ENCODE results near the gene KBTBD13.
"Not testable (repeated sequence)": the region's sequence is repeated elsewhere in the genome, so short reads cannot be mapped to it uniquely, and the experiment has no call there.

The KBTBD13 gene

GRCh38 chr15:65076486-65077290 is at the start of gene KBTBD13:
TSS of gene KBTBD13 (plus strand) at chr15:65076746. CDS start at chr15:65076816, 70 bp downstream.
- DNase-seq (ENCODE audit: low spot score), result no peak

DNA sequence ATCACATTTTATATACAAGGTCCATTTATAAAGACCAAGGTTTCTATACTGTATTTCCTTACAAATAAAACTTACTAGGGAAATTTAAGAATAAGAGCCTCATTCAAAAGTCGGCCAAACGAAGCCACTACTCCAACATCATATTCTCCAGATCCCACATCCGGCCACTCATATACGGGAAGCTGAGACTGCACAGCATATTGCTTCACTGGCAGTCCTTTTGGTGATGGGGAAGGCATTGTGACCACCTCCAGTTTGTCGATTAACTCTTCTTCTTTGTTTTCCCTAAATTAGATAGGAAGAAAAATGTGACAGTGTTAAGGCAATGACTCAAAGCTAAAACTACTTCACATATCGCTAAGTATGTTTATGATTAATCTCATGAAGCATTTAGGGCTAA is 49.8 kb upstream of the KBTBD13 start:
- DNase-seq (ENCODE audit: low spot score), result no peak

GRCh38 chr15:65027593-65027992 is 49.0 kb upstream of the KBTBD13 start:
- DNase-seq (ENCODE audit: low spot score), result no peak

DNA sequence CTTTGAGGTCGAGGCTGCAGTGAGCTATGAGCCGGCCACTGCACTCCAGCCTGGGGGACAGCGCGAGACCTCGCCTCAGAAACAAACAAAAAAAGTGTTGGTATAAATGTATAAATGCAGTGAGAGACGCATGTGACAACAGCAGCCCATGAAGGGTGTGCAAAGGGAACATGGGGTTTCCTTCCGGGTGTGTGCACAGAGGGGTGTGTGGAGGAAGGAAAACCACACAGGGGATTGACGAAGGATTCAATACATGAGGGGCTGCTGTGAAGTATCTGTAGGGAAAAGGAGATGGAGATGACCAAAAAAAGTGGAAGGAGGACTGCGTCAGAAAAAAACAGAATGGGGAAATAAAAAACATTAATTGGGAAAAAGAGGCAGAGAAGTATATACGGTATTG is 48.2 kb upstream of the KBTBD13 start:
- DNase-seq (ENCODE audit: low spot score), result no peak

- peak; percentile 99 for DNase-seq (ENCODE audit: low spot score)
Measured at GRCh38 chr15:65028921-65029735, 47.4 kb upstream of the KBTBD13 start, which contains the start of gene MTFMT. TSS of gene MTFMT (minus strand) at chr15:65029639. CDS start at chr15:65029613, 26 bp downstream.

DNA sequence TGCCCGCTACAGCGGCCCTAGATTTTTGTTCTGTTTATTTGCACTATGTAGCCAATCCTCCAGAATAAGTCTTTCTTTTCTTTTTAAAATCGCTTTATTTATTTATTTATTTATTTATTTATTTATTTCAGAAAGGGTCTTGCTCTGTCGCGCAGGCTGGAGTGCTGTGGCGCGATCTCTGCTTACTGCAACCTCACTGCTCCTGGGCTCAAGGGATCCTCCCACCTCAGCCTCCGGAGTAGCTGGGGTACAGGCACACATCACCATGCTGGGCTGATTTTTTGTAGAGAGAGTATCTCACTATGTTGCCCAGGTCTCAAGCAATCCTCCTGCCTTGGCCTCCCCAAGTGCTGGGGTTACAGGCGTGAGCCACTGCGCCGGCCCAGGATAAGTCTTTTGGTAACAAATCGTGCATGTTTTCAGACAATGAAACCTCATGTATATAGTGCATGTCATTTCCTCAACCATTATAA is 46.8 kb upstream of the KBTBD13 start:
- DNase-seq (ENCODE audit: low spot score), result no peak

GRCh38 chr15:65032801-65033537 is 43.6 kb upstream of the KBTBD13 start:
- DNase-seq (ENCODE audit: low spot score), result peak; percentile 72

GRCh38 chr15:65033659-65034269 is 42.8 kb upstream of the KBTBD13 start:
- DNase-seq (ENCODE audit: low spot score), result peak; percentile 61

DNA sequence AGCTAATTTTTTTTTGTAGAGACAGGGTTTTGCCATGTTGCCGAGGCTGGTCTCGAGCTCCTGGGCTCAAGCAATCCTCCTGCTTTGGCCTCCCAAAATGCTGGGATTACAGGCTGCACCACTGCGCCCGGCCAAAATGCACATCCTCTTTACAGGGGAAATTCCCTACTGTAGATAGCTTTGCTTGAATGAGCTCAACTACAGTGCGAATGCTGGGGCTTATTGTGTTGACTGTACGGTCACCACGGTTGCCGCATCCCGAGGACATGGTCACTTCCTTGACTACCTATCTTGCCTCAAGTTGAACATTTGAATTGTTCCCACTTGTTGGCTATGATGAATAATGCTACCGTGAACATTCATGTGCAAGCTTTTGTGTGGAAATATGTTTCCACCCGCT is 41.8 kb upstream of the KBTBD13 start:
- no peak for DNase-seq (ENCODE audit: low spot score)

DNA sequence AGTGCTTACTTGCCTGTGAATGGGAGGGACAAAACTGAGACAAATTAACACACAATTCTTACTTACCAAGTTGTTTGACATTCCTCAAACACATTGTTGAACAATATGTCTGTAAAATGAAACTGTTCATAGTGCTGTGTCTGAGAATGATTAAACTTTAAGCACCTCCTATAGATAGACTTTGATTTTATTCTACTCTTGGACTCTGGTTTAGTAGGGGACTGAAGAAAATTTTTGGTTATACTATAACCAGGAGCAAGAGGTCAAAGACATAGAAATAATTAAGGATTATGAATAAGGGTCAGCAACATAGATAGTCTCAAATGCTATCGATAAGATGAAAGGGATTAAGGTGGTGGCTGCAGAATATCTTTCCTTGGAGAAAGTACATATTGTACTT is 39.2 kb upstream of the KBTBD13 start:
- DNase-seq (ENCODE audit: low spot score), result no peak

DNA sequence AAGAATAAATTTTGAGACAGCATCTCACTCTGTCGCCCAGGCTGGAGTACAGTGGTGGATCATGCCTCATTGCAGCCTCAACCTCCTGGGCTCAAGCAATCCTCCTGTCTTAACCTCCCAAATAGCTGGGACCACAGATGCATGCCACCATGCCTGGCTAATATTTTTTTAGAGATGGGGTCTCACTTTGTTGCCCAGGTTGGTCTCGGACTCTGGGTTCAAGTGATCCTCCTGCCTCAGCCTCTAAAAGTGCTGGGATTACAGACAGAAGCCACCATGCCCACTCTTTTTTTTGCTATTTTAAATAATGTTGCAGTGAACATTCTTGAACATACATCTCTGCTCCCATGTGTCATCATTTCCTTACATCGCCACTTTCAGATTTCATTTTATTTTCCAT is 38.1 kb upstream of the KBTBD13 start:
- DNase-seq (ENCODE audit: low spot score), result no peak

DNA sequence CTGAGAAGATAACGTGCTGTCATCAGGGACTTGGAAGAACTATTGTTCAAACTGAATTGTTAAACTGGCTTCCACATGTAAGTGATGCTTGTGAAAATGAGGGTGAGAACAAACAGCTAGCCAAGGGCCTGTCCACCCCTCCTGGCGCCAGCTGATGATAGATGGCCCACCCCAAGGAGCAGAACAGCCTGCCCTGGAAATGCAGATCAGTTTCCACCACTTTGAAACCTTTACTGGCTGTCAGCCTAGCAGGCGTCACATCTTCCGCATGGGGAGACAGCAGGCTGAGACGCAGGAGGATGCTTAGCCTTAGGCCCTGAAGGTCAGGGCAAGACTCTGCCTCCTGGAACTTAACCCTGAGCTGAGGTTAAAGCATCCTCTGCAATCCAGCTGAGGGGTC is 37.7 kb upstream of the KBTBD13 start:
- no peak for DNase-seq (ENCODE audit: low spot score)

DNA sequence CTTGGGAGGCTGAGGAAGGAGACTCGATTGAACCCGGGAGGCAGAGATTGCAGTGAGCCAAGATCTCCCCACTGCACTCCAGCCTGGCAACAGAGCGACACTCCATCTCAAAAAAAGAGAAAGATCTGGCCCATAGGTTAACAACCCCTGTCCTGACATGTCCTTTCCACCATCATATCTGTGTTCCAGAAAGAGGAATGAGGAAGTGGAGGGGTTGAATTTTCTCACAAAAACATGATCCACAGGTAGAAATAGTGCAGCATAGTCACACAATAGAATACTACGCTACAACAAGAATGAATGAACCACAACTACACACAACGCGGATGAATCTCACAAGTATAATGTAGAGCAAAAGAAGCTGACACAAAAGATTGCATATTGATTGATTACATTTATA is 36.1 kb upstream of the KBTBD13 start:
- no peak for DNase-seq (ENCODE audit: low spot score)

DNA sequence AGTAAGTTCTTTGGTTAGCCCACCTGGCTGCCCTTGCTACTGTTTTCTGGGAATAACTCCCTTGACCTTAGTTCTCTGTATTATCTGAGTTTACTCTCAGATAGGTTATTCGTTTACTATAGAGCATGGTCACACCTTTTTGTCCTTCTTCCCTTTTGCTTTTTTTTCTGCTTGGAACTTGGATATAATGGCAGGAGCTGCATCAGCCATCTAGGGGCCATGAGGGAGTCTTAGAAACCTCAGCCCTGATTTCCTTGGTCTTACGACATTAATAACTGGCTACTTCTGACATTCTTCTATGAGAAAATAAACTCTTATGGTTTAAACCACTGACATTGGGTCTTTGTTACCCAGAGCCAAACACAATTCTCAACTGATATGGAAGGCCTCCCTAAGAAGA is 34.8 kb upstream of the KBTBD13 start:
- DNase-seq (ENCODE audit: low spot score), result no peak

GRCh38 chr15:65042776-65043327 is 33.7 kb upstream of the KBTBD13 start:
- DNase-seq (ENCODE audit: low spot score), result no peak

DNA sequence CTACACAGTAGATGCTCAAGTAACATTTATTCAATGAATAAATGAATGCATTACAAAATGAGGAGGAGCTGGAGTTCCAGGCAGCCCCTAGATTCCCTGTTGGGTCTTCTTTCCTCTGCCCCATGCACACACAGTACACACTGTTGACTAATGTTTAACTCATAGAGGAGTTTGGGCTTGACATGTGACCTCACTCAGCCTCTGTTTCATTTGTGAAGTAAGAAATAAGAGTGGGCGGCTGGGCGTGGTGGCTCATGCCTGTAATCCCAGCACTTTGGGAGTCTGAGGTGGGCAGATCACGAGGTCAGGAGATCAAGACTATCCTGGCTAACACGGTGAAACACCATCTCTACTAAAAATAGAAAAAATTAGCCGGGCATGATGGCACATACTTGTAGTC is 32.3 kb upstream of the KBTBD13 start:
- not testable (repeated sequence) for DNase-seq (ENCODE audit: low spot score)

- no peak for DNase-seq (ENCODE audit: low spot score)
Measured at GRCh38 chr15:65044724-65045481, 31.6 kb upstream of the KBTBD13 start, which contains the start of gene SLC51B. TSS of gene SLC51B (plus strand) at chr15:65045387. CDS start at chr15:65050005, 4,618 bp downstream.

DNA sequence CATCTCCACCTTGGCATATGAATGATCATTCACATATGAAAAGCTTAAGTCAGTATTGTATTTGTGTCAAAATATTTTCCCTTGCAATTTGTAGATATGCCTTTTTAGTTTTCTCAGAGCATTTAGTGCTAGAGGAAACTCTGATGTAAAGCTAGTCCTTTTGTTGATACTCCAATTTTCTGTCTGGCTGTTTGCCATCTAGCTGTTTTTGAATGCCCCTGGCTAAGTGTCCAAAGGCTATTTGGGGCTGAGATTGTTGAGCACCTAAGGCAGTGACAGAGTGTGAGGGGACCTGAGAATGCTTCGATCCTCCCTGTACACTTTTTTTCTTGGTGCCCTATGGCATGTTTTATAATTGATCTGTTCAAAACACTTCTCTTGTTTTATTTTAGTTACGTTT is 28.3 kb upstream of the KBTBD13 start:
- DNase-seq (ENCODE audit: low spot score), result no peak

GRCh38 chr15:65049418-65049840 is 27.1 kb upstream of the KBTBD13 start:
- DNase-seq (ENCODE audit: low spot score), result peak; percentile 82

- DNase-seq (ENCODE audit: low spot score), result no peak
Measured at GRCh38 chr15:65050270-65050669, 26.3 kb upstream of the KBTBD13 start.

DNA sequence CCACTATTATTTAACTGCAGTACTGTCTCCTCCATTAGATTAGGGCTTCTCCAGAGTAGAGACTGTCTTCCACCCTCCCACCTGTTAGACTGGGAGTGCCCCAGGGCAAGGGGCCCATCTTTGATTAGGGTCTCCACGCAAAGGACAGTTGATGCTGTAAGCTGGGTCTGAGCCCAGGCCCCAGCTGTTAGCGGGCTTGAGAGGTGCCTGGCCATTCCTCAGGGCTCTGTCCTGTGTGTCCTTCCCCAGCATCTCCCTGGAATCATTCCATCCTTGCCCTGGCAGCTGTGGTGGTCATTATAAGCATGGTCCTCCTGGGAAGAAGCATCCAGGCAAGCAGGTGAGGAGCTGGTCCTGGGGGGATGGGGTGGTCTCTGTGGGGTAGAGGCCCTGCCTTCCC is 25.3 kb upstream of the KBTBD13 start:
- no peak for DNase-seq (ENCODE audit: low spot score)

Data from AG08396 (cell line).